GM11168 (cell line): Measurements from ENCODE around the gene DENND1B.

Source experiments
- in situ Hi-C: fragments of 300-500 bp; cut with MboI; formaldehyde crosslinking; loops from one replicate; pipeline ENCODE4 v1.12.0; 2022; ENCODE audit warnings: low sequenced_read_pairs; ENCODE audit not compliant: unreplicated experiment

Gene DENND1B

DNA sequence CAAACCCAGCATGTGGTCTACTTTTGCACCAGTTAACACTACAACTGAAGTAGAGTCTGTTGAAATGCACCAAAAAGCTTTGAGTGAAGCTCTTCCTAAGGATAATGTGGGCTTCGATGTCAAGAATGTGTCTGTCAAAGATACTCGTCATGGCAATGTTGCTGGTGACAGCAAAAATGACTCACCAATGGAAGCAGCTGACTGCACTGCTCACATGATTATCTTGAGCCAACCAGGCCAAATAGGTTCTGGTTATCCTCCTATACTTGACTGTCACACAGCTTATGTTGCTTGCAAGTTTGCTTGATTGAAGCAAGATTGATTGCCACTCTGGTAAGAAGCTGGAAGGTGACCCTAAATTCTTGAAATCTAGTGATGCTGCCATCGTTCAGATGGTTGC, 85.2 kb downstream of the DENND1B start:
- in situ Hi-C loops = no loop called here

DNA sequence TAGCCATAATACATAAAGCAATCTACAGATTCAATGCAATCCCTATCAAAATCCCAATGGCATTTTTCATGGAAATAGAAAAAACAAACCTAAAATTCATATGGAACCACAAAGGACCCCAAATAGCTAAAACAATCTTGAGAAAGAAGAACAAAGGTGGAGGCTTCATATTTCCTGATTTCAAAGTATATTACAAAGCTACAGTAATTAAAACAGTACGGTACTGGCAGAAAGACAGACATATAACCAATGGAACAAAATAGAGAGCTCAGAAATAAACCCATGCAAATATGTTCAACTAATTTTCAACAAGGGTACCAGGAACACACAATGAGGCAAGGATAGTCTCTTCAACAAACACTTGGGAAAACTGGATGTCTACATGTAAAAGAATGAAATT, 87.0 kb downstream of the DENND1B start:
- in situ Hi-C loops = no loop called here

DNA sequence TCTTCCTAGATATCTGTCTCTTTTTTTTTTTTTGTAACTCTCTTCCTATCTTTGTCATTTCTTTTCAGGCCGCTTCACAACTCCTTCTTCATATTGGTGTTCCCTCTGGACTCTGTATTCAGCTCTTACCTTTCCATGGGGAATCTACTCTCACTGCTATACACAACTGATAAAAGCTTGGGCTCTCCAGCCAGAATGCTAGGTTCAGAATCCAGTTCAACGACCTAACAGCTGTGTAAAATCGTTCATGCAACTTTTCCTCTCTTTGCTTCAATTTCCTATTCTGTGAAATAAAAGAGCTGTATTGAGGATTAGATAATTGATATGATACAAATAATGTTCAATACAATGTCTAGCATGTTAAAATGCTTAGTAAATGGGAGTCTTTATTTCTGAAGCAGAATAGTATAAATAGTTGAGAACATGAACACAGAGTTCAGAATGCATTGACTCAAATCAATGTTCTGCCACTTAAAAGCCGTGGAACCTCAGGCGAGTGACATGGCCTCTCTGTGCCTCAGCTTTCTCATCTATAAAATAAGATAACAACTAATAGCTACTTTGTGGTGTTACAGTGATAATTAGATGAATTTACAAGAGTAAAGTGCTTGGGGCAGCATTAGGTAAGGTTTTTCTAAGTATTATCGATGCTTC, 88.5 kb downstream of the DENND1B start:
- in situ Hi-C loops = no loop called here

DNA sequence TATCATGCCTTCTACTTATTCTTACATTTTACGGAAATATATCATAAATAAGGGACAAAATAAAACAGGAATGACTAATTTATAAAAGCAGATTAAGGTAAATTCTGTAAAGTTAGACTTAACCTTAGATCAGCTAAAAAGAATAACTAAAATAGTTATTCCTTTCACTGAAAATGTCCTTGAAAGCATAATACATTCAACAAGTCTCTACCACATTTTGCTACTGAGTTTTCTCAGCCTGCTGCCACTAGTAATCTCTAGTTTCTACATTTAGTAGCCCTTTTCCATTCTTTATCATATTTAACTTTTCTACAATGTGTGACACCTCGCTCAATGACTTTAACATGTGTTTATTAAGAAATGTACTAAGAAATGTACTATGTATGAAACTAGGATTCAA, 89.0 kb downstream of the DENND1B start:
- in situ Hi-C loops = no loop called here

DNA sequence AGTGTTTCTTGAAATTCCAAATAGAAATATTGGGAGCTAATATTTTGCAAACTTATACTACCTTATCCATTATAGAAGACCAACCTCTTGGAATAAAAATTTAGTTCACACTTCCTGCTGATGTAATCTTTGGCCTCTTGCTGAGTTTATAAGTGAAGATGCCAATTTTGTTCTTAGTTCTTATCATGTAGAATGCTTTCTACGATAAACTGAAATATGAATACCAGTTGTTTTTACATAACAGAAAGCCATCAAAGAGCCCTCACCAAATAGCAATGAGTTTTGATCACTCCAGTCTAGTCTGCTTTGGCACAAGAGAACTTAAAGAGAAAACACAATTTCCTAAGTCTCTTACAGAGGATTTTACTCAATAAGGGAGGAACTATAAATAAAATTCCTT, 89.5 kb downstream of the DENND1B start:
- in situ Hi-C loops = no loop called here

DNA sequence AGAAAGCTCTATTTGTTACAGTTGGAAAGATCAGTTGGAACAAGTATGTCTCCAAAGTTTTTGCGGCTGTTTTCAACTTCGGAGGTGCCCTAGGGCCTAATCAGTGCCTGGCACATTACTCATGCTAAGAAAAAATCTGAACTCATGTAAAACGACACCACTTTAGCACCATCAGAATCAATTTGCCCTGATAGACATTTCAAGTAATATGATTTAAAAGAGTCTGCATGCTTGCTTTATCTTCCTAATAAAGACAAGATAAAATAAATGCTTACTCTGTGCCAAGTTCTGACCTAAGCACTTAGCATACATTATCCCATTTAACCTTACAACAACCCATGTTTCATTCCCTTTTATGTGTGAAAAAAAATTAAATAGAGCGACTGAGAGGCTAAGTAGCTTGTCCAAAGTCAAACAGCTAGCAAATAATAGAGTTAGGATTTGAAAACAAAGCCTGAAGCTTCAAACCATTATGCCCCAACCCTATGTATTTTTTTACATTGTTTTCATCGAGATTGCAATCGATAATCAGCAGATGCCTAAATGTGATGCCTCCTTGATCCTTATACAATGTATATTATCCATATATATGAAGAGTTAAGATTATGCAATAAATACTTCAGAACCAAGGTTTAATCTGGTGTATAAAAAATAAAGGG, 91.3 kb downstream of the DENND1B start:
- in situ Hi-C loops = no loop called here

DNA sequence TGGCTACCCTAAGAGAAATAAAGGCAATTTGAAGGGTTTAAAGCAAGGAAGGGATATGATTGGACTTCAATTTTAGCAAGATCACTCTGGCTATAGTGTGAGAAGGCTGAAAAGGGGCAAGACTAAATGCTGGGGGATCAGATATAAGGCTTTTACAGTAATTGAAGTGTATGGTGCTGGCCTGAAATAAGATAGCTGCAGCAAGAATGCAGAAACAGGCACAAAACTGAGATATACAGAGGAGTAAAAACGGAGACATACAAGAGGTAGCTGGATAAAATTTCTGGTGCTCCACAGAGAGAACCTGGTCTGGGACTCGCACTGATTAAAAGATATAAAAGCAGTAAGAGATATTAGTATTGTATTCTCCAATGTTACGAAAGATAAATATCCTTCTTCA, 92.0 kb downstream of the DENND1B start:
- in situ Hi-C loops = no loop called here

DNA sequence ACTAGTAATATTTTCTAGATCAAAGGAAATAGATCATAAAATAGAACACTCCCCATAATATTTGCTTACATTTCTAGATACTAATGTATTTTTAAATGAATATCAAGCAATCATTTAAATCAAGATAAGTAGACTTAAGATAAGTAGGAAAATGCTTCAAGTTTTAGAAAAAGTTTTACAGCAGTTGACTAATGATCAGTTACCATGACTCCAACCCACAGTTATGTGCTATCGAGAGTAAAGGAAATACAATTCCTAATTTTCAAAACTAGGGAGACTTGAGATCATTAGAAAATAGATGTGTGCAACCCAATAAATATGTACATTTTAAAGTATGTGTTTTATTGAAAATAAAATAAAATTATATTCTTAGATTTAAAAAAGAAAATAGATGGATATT, 95.0 kb downstream of the DENND1B start:
- in situ Hi-C loops = no loop called here

DNA sequence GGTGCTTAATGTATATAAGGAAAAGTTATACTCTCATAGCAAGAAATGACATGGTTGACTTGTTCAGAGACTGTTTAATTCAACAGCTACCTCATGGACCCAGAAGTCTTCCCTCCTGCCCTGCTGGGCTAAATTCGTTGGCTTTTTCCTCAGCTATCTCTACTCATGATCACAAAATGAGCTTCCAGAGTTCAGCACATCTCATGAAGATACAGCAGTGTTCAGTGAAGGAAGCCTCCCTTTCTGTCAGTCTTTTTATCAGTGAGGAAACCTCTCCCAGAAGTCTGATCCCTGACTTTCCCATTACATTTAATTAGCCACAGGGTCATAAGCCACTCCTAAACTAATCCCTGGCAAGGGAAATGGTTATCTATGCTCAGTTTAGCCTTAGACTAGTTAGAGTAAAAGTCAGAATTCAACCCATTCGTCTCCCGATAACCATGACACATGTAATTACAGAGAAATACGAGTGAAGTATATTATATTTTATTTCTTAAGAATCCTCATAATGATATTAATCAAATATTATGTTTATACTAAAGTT, 97.5 kb downstream of the DENND1B start:
- in situ Hi-C loops = no loop called here

DNA sequence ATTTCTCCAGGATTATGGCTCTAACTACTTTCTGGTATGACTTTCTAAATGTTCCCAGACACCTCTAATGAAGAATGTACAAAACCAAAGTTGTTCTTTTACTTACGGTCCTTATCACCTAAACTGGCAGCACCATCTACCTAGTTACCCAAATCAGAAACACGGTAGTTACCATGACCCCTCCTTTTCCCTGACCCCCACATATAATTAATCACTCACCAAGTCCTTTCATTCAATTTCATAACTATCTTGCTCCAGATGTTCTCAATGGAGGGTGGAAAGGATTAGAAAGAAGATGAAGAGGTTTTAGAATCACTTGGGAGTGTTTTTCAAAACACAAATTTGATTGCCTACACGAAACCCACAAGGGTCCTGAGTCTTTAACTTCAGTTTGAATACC, 98.0 kb downstream of the DENND1B start:
- in situ Hi-C loops = no loop called here

DNA sequence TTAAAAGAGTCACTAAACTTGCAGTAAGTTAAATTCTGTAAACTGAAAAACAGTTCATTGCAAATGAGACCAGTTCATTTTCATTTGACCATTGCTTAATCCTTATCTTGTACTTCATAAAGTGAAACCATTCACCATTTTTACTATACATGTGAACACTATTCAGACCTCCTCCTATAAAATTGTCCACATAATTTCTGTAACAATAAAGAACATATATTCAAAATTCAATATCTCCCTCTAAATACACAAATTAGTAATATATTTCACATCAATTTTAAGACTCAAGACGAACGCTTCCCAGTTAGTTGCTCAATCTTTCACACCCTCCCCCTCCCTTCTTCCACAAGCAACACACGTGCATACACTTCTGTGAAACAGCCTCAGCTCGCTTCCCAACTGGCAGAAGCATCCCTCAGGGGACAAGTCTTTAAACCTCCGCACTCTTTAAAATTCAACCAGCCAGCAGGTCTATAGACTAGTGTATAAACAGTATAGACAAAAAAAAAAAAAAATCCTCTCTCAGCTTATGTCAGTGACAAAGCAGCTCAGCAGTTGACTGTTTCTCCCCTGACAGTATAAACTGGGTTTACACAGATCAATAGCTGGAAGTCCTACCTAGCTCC, 99.6 kb downstream of the DENND1B start:
- in situ Hi-C loops = no loop called here

DNA sequence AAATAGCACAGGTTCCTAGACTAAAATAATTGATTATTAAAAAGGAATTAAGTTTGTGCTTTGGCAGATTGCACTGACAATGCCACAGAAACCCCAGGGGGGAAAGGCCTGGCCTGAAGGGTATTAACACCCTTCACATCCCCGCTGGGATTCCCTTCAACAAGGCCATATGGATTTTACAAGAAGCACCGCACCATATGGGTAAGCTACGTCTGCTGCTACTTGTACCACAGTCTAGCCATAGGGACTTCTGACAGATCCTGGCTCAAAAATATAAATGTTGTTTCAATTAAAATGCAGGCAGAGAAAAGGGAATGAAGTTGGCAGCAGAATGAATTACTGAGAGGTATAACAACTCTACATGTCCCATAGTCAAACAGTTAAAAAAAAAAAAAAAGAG, 101.0 kb downstream of the DENND1B start:
- in situ Hi-C loops = no loop called here

DNA sequence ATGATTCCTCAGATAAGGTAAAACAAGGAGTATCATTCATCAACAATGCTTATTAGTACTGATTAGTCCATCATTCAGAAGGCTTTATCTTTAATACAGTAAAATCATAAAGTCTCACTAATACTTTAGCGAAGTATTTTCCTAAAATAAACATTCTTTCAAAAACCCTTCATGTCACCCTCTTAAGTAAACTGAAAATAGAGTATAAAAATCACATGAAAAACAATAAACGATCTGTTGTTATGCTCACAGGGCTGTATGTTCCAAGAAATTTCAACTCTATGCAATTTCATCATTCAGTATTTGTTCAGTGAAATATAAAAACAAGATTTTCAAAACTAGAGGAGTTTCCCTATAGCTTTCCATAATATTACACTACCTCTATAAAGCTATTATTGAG, 102.0 kb downstream of the DENND1B start:
- in situ Hi-C loops = no loop called here

DNA sequence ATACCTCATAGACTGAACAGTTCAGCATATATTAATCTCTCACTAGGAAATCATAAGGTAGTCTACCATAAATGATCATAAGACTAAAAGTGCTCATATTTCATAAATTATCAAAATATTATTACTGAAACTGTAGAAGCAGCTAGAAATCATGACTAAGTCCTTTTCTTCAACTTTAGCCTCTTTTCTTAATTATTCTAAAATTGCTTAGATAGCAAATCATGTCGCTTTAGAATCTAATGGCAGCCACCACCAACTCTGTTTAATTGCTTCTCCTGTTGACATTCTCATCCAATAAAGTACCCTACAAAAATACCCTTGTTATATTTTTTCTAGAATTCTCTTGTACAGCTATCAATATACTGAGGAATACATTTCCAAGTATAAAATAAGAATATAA, 102.9 kb downstream of the DENND1B start:
- in situ Hi-C loops = no loop called here

DNA sequence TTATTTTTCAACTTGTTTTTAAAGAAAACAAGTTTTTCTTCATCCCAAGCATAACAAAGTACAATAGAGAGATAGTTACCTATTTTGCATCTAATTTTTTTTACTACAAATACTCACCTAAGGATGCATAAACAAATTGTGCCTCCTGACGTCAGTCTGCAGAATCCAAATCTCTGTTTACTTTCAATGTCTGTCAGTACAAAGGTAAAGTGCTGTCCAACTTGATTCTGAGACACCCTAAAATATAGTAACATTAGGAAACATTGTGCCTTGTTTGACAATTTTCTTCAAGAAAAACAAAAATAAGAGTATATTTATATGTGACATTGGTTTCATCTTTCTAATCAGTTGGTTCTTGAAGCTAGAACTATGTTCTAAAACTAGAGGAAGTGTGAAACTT, 103.4 kb downstream of the DENND1B start:
- in situ Hi-C loops = no loop called here

DNA sequence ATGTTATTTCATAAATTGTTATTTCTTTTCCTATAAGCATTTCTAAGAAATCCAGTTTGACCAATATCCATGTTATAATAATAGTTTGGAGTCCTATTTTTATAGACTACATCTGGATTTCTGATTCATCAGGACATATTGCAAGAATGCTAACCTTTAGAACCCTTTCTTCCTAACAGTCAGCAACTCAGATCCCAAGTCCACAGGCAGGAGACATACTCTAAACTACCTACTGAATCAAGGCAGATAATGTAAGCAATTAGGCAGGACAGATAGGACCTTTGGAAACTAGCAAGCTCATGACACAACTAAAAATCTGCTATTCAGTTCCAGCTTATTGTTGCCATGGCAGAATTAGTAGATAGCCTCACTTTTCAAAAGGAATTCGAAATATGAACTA, 104.1 kb downstream of the DENND1B start:
- in situ Hi-C loops = no loop called here

DNA sequence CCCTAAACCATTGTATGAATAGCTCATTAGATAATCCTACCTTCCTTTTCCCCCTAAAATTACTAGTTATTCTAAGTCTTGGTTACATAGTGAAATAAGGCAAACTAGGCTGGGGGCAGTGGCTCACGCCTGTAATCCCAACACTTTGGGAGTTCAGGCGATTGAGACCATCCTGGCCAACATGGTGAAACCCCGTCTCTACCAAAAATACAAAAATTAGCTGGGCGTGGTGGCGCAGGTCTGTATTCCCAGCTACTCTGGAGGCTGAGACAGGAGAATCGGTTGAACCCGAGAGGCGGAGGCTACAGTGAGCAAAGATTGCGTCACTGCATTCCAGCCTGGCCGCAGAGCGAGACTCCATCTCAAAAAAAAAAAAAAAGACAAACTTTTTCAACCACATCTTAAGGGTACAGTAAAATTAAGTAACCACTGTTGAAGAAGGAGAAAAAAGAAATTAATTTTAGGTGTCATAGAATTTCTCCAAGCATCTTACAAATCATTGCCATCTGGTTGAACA, 108.5 kb downstream of the DENND1B start:
- in situ Hi-C loops = no loop called here

DNA sequence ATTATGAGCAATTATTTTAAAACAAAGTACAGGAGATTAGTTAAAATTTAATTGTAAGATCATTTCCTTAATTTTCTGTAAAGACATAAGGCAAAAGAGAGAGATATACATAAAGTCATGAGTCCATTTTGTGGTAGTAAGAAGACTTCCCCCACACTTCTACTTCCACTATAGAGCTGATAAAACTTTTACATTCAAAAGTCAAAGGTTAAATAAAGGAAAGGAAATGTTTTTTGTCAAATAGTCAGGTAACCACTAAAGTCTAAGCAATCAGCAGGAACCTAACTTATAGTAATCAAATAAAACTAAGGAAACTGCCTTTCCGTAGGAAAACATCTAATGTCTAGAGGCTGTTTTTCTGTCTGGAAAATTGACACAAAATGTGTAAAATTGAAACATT, 110.9 kb downstream of the DENND1B start:
- in situ Hi-C loops = no loop called here

DNA sequence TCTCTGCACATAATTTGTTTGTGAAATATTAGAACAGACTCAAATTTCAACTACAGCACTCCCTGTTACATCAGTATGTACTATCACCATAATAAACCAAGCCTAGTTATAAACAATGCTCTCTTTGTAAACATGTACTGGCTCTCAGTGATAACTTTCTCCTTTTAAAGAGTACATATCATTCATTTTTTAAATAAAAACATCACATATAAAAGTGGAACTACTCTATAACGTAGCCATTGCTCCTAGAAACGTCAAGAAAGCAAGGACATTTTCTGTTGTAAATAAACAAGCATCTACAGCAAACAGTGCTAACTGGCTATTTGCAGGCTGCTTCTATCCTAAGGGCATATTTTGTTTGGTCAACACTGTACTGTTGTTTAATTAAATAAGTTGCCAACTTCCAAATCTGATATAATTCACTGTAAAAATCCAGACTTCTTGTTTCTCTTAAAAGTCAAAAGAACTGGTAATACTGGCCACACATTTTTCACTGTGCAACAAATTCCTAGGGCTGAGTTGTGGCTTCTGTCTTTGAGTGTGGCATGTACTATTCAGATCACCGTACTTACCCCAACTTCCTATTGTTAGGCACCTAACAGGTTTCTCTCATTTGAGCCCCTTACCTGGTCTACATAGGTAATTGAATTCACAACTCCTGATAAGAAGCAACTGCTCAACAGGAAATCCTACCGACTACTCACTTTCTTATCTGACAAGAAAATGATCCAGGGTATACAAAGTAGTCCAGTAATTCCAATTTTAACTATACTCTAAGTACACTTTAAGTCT, 111.9 kb downstream of the DENND1B start:
- in situ Hi-C loops = no loop called here

DNA sequence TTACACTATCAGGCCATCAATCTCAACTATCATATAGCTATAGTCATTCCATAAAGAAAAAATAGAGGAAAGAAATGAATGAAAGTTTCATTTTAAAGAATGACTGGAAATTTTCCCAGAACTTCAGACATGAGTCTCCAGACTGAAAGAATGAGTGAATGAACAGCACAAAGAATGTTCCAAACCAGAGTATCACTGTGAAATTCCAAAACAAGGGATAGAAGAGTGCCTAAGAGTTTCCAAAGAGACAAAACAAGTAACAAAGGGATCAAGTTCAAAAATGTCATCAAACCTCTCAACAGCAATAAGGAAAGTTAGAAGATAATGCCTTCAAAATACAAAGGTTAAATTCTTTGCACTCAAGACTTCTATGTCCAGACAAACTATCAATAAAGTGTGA, 114.9 kb downstream of the DENND1B start:
- in situ Hi-C loops = no loop called here

DNA sequence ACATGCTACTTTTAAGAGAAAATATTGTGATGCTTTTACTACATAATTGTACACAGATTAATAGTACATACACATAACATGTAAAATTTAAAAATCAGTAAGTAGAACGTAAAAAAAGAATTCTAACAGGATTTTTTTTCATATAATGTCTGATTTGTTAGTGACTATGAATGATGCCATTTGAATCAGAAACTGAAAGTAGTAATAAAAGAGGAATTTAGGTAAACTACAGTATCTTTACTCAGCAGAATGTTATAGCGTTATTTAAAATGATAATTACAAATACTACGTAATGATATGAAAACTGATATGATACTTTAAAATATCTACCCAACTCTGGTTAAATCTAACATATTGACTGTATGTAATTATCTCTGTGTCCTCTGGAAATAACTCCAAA, 116.1 kb downstream of the DENND1B start:
- in situ Hi-C loops = no loop called here
